UCSD-AML1 (cell line): Measurements from ENCODE around the gene TTC9B.

ENCODE experiments used
- DNase-seq: peaks from one replicate; lab custom pipeline; 2025; ENCODE audit not compliant: unreplicated experiment; lab: John Stamatoyannopoulos, UW

Gene TTC9B

DNA sequence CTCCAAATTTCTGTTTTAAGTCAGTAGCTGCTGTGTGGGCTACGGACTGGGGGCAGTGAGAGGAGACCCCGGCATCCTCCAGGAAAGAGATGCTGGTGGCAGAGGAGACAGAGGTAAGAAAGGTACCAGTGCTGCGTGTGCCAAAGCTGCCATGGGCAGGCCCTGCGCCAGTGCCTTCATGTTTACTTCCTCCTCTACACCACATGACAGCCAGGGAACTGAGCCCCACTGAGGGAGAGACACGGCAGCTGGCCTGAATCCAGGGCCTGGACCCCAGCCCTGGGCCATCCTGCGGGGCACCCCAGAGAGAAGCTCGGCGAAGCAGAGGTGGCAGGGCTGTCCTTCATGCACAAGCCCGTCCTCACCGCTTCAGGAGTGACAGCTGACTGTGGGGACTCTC, 31.0 kb upstream of the TTC9B start:
- no peak for DNase-seq

DNA sequence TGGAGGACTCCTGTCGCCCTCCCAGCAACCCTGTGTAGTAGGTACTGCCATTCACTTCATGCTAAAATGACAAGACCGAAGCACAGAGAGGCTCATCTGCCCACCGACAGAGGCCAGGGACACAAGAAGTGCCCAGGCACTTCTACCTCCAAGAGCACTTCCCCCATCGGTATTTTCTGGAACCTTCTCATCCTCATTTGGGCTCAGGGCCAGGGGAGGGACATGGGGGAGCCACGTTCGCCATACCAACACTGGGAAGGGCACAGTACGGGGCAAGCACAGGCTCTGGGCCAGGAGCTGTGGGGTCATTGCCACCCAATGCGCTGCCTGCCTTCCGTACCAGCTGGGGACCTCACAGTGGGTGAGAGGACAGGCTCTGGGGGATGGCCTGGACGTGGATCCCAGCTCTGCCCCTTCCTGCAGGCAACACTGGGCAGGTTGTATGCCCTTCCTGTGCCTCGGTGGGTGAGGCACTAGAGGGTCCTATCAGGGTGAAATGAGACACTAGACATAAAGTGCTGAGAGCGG, 29.6 kb upstream of the TTC9B start:
- no peak for DNase-seq

DNA sequence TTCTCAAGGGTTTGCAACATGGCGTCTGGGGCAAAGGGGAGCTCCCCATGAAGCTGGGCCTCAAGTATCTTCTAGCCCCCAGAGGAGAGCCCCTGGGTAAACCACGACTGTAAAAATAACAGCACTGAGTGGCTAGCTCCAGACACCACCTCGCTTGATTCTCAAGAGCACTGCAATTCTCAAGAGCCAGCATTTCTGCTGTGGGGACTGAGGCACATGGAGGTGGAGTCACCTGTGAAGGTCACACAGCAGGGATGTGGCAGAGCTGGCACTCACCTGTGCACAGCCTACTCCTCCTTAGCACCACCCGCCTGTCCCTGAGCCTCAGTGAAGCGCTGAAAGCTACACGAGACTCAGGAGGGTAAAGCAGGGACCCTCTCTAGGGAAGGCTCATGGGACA, 29.0 kb upstream of the TTC9B start:
- no peak for DNase-seq

DNA sequence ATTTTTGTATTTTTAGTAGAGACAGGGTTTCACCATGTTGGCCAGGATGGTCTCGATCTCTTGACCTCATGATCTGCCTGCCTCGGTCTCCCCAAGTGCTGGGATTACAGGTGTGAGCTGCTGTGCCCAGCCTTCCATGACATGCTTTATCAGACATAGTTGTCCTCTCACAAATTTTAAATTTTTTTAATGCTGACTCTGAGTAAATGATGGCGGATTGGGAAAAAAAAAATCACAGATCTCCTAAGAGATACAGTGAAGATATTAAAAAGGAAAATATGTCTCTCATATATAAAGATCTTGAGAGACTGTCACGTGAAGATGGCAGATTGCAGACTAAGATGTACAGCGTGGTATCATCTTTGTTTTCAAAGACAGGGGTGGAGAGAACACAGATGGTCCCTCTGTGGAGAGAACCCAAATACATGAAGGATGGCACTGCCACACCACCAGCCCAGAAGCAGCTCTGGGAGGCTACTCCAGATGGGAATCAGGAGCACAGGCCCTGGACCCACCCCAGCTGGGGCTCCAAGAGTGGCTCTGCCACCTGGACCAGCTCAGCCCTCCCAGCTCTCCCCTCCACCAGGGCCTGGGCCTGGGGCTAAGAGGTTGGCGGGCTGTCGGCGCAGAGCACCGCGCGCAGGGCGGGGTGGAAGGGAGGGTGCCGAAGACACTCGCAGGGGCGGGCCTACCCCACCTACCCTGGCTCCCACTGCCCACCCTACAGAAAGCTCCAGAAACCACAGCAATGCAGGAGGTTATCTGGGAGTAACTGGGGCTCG, 28.3 kb upstream of the TTC9B start:
- no peak for DNase-seq

DNA sequence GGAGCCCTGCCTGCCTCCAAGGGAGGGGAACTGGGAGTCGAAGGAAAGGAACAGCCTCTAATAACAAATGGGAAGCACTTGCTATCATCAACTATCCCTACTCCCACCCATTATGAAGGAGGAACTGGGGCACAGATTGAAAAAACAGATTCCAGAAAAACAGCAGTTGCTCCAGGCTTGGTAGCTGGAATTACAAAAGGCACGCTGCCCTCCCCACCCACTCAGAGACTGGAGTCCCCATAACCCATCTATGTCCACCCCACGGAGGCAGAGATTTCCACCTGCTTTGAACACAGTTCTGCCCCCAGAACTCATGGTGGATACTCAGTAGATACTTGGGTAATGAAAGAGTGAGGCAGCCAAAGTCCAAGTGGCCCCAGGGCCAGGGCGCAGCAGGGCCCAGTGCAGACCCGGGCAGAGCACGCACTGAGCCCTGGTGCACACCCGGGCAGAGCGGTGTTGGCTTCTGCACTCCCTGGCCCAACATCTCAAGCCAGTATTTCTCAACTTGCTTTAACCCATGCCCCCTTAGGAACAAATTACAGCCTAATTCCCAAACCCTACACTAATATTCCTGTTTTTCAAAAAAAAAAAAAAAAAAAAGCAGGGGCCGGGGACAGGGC, 27.4 kb upstream of the TTC9B start:
- DNase-seq = no peak

DNA sequence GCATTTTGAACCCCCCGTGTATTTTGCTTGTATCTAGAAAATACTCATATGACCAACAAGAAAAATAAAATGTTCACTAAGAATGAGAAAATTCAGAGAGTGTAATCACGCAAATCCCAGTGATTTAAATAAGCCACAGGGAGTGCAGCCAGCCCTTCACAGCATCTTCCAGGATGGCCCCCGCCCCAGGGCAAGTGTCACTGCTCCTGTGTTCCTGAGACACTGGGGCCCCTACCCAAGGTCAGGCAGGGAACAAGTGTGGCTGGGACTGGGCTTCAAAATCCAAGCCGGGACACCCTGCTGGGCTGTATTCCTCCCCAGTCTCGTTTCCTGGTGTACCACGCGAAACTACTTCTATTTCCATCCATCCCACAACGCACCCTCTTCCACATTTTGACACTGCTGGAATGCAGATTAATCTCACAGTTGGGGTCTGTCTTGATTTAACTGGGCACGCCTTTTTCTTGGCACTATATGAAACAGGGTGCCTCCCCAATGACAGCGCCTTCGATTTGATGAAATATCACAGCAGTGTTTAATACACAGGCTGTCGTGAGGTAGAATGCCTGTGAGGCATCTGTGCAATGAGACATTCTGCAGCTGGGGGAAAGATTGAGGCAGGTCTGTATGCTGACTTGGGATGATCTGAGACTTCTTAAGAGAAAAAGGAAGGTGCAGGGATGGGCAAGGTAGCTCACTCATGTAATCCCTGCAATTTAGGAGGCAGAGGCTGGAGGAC, 26.6 kb upstream of the TTC9B start:
- DNase-seq = no peak

DNA sequence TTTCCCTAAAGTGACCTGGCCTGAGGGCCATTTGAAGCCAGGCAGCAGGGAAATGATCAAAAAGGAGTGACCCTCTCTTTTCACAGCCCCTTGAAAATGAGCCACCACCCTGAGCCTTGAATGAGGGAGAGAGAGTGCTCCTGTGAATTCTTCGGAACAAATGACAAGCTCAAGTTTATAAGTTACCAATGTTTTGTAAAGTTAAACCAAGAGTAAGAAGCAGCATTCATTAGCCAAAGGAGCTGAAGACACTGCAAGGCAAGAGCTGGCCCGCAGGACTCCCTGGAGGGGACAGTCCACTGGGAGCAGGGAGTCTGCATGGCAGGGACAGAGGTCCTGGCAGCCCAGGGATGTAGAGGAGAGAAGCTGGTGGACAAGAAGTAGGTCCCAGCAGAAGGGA, 25.0 kb upstream of the TTC9B start:
- DNase-seq = no peak

DNA sequence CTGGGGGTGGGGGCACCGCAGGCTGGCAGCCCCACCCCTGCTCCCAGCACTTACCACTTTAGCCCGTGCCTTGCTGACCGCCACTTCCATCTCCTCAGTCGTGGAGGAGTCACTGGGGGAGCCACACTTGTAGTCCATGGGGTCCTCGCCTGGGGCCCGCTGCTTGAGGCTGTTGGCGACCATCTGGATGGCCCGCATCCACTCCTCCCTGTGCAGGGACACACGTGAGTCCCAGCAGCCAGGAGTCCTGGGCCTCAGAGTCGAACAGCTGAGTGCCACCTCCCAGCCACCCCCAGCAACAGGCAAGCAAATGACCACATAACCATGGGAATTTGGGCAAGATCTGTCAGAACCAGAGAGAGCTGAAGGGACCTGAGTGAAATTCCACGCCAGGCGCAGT, 24.3 kb upstream of the TTC9B start:
- DNase-seq = no peak

DNA sequence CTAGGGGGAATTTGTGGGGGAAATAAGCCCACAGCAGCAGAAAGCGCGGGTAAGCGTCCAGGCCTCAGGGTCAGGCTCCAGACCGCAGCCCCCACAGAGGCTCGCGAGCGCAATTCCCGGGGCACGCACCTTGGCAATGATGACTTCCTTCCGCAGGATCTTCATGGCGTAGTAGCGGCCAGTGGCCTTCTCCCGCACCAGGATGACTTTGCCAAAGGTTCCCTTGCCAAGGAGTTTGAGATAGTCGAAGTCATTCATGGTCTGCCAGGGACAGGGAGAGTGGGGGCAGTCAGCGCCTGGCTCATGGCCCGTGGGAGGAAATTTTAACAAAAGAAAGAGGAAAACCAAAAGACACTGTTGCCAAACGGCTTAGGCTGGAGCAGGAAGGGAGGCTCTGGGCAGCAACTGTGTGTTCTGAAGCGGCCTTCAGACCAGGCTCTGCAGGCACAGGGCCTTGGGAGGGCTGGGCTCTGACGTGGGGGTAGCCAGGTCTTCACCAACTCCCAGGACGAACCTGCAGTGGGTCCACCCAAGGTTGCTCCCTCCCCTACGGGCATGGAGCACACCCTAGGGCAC, 23.7 kb upstream of the TTC9B start:
- no peak for DNase-seq

DNA sequence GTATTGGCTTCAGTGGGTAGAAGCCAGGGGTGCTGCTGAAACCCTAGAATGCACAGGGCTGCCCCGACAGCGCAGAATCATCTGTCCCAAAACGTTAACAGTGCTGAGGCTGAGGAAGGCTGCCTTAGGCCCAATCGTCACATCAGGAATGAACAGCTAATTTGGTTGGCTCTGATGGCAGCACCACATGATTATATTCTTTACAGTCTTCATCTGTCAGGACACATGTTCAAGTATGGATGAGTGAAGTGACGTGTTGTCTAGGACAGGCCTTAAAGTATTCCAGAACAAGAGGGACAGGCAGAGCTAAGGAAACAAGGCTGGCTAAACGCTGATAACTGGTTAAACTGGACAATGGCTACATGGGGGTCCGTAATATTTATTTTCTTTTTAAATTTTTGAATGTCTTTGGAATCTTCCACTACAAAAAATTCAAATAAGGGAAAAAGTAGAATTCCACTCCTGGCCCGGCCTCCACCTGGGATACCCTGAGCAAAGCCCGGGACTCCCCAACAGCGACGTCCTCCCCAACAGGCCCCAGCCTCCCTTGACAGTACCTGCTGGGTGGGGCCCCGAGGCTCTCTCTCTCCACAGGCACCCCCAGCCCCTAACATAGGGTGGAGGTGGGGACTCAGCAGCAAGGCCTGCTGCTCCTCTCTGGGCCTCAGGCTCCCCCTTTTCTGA, 23.1 kb upstream of the TTC9B start:
- DNase-seq = no peak

DNA sequence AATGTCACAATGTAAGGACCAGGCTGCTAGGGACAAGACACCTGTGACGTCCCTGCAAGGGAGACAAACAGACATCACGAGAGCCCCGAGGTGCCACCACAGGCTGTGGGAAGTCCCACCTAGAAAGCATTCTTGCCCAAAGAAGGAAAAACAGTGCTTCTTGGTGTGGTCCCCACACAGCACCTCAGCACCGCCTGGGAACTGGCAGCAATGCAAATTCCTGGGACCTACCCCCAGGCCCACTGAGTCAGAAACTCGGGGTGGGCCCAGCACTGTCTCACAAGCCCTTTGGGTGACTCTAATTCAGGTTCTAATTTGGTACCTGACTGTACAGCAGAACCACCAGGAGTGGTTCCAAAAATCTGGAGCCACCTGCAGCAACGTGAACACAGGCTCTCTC, 22.1 kb upstream of the TTC9B start:
- DNase-seq = no peak

DNA sequence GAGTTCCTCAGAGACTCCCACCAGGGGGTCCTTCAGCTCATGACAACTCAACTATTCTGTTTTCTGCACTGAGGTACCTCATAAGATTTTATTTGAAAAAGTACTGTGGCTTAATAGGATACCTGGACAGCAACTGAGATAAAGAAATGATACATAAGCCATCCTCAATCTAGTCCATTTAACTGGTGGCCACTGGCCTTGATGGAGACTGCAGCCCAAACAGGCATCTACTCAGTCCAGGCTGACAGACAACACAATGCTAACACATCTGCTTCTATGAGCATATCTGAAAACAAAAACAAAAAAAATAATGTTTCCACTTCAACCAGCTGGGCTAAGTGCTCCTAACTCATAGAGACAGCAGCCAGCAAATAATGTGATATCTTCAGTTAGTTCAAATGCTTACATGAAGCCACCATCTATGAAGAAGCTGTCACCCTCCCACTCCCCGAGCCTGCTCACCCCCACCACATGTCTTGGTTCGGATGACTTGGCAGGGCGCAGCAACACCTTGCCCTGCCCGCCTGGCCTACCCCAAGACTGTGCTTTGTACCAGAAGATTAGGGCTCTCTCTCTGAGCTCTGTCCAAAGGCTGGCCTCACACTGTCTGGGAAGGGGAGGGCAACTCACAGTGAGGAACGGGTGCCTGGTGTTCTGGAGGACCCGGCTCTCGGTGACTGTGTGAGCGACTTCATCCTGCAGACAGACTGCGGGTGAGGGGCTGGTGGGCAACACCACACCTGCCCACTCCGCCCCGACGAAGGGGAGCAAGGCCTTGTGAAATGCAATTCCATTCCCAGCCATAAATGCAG, 21.4 kb upstream of the TTC9B start:
- DNase-seq = no peak

DNA sequence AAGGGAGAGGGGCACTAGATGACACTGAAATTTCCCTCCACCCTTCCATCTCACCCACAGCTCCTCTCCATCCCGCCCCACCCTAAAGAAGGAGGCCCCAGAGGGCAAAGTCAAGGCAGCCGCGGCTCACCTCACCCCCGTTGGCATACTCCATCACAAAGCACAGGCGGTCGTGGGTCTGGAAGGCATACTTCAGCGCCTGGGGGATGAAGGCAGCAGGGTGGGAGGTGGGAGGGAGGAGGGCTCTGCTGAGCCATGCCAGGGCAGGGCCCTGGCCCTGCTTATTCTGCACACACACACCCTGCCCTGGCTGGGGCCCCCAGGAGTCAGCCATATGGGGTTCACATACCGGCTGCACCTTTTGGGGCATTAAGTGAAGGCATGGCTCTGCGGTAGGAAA, 20.6 kb upstream of the TTC9B start:
- DNase-seq = no peak

DNA sequence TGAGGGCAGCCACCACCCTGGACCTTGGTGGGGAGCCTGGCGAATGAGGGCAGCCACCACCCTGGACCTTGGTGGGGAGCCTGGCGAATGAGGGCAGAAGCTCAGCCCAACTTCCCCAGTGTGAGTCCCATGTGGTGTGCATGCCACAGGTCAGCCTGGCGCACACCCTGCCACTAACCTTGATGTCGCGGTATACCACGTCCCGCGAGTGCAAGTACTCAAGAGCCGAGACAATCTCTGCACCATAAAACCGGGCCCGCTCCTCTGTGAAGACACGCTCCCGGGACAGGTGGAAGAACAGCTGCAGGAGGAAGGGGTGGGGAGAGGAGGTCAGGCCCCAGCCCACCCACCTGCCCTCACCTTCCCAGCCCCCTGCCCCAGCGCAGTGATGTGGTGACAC, 19.6 kb upstream of the TTC9B start:
- DNase-seq = no peak

DNA sequence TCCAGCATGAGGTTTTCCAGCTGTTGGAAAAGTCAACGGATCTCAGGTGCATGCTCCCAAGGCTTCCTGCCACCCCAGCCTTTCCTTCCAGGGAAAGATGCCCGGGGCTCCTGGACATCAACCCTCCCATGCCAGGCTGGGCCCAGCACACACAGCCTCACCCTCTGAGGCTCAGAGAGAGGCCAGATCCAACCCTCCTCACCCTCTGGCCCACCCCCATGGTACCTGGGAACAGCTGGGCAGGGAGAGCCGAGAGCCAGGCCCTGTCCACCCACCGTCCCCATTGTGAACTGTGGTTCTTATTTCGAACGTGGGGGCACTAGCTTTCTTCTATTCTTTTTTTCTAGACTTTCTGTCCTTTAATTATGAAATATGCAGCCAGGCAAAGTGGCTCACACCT, 18.2 kb upstream of the TTC9B start:
- no peak for DNase-seq

DNA sequence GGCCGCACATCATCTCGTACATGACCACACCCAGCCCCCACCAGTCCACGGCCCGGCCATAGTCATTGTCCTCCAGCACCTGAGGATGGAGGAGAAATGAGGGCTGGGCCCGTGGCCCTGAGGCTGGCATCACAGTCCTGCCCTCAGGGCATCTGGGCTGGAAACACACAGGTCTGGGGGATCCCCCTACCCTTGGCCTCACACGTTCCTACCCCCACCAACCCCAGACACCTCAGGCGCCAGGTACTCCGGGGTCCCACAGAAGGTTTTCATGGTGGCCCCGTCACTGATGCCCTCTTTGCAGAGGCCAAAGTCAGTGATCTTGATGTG, 17.8 kb upstream of the TTC9B start:
- no peak for DNase-seq

DNA sequence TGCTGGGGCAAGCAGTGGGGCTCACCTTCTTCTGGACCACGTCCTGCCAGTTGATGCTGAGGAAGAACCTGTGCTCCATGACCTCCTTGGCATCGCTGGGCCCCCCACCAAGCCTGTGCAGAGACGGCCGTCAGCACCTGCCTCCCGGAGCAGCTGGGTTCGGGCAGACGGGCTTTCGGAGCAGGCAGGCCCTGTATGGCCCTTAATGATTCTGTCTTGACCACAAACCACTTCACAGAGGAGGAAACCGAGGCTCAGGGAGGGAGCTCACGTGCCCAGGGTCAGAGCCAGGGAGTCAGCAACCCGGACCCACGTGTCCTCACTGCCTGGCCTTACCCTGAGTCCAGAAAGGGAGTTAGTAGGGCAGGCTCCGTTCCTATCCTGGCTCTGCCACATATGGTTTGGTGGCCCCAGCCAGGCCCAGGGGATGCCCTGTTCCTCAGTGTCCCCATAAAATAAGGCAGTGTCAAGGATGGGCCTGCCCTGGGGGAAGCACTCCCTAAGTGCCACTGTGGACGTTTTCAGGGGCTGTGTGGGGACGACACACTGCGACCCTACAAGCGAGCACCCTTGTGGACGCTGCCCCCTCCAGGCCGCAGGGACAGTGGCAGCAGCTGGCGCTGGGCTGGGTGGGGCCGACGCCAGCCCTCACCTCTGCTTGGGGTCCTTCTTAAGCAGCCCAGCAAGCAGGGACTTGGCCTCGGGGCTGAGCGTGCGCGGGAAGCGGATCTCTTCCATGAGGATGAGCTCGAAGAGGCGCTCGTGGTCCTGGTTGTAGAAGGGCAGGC, 17.2 kb upstream of the TTC9B start:
- no peak for DNase-seq

DNA sequence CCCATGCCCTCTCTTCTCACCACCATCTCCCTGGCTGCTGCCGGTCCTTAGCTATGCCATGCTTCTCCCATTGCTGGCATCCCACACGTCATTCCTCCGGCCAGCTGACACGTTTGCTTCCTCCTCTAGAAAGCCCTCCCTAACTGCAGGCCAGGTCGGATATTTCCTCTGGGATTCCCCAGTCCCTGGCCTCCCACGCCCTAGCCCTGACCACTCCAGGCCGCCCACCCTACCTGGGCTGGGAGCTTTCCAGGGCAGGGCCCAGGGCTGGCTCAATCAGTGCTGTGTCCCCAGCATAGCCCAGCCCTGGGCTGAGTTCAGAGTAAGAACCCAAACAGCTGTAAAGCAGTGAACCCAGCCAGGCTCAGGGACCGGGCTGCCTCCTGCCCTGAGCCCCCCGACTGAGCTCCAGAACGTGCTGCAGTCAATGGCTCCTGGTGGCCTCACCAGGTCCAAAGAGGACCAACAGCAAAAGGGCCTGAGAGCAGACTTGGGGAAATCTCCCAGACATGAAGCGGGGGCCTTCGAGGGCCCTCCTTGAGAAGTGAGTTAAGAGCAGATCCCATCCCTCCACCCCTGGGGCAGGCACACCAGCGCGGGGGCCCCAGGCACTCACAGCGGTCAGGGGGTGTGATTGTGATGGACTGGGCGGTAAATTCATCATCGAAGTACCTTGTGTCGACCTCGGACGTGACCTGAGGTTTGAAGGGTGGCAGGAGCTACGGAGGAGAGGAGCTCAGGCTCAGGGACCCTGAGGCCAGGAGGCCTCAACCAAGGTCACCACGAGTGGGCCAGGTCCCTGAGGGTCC, 16.4 kb upstream of the TTC9B start:
- DNase-seq = no peak
